NCI-H2107 (cell line): ENCODE measurements around the gene SLC38A9.

ENCODE experiments used
- DNase-seq: peaks from one replicate; lab custom pipeline; 2025; lab: John Stamatoyannopoulos, UW

Gene SLC38A9

DNA sequence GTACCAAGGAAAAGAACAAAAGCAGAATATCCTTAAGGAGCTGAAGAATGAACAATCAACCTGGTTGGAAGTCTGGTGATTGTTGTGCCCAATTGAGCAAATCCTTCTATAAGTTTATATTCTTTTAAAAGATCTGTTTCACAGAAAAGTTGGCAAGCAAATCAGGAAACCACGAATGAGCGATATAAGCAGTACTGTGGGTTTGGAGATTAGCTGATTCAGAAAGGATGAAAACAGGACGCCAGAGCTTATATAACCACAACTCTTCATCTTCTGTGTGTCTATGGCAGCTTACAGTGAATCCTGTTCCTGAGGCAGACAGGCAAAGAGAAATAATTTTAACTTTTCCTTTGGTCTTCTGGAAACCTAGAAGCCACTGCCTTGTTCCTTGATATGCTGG is 61.7 kb downstream of the SLC38A9 start:
- DNase-seq: no peak

DNA sequence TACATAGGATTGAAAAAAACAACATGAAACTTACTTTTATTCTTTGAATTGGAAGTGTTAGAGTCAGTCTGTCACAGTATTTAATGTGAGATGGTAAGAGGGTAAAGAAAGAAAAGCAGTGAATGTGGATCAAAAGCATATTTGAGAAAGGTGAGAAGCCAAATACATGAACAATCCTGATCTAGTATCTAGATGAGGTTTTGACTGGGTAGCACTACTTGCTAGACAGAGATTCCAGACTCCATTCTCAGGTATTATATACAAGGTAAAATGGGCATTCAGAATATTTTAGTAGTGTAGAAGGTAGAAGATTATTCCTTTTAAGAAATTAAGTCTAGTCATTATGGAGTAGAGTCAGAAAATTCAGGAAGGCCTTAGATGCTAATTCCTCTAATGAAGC is 62.2 kb downstream of the SLC38A9 start:
- DNase-seq: no peak

DNA sequence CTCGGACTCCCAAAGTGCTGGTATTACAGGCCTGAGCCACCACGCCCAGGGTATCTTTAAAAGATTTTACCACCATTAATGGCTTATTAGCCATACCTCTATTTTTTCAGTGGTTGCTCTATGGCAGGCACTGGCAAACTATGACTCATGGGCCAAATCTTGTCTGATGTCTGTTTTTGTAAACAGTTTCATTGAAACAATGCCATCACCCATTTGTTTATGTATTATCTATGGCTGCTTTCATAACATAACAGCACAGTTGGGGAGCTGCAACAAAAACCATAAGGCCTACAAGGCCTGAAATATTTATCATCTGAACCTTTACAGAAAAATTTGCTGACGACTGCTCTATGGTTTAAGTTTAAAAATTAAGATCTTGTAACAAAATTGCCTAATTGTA is 66.8 kb downstream of the SLC38A9 start:
- no peak for DNase-seq

DNA sequence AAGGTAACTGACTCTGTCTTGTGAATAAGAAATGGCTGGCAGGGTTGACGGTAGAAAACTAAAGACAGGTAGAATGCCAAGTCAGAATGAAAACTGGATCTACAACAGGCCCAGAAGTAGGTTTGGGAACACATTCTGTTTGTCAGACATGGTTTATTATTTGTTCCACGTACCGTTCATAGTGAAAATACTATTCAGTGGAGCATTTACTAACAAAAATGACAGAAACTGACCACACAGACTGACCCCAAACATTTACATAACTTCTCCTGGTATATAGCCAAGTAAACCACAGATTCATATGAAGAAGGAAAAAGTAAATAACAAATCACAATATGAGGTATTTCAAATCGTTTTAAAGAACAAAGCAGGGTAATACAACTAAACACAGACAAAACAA is 73.7 kb downstream of the SLC38A9 start:
- no peak for DNase-seq

DNA sequence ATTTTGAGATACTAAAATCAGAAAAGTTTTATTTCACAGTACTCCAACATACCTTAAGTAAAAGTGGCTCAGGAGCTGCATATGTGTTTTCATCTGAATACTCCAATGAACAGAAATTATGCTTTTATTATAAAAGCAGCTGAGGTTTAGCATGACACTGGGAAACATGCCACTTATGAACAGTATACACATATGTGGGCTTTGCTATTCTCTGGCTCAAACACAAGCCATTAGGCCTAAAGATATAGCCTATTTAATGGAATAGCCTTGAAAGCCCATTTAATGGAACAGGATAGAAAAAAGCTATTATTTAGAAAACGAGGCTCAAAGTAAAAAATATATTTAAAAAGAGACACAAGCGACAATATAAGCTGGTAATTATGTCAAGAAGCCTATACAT is 74.1 kb downstream of the SLC38A9 start:
- DNase-seq: no peak

DNA sequence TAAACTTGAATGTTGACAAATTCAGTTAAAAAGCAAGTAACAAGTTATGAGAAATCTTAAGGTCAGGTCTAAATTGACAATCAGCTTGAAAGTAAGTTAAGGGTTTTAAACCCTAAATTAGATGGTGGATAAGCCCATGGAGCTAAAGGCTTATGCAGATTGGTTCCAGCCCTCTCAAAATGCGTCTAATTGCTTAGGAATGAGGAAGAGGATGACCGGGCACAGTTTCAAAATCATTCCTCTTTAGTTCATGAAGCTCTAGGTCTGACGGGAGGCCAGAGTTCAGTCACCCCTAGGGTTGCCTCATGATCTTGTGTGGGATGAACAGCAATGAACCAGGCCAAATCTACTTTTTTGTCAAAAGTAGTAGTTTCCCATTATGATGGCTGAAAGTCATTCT is 75.4 kb downstream of the SLC38A9 start:
- no peak for DNase-seq

DNA sequence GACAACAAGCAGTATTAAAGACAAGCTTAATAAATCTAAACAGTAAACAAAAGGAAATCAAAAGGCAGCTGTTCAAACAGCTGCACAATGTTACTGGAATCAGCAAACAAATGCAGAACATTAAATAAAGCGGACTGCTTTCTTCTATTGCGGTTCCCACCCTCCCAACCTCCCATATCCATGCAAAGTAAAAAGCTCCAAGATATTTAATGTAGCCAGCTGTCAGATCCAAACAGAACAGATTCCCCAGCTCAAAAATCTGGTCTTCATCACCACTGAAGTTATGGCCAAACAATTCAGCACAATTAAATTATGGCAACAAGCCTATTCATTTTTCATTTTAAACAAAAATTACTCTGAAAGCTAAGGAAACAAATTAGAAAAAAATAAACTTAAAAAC is 75.9 kb downstream of the SLC38A9 start:
- no peak for DNase-seq

DNA sequence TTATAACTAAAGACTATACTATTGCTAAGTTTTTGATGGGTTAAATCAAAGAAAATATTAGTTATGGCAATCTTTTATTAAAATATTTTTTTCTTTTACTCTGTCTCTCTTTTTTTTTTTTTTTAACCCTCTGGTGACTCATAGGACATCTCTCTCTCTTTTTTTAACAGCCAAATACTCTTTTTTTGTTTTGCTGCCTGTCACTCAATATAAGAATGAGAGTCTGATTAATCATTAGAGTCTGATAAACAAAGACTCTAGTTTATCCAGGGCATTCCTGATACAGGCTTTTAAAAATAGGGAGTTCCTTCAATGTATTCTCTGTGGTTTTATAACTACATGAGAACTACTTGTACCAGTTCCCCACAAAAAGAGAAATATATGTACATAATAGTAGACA is 77.3 kb downstream of the SLC38A9 start:
- no peak for DNase-seq

DNA sequence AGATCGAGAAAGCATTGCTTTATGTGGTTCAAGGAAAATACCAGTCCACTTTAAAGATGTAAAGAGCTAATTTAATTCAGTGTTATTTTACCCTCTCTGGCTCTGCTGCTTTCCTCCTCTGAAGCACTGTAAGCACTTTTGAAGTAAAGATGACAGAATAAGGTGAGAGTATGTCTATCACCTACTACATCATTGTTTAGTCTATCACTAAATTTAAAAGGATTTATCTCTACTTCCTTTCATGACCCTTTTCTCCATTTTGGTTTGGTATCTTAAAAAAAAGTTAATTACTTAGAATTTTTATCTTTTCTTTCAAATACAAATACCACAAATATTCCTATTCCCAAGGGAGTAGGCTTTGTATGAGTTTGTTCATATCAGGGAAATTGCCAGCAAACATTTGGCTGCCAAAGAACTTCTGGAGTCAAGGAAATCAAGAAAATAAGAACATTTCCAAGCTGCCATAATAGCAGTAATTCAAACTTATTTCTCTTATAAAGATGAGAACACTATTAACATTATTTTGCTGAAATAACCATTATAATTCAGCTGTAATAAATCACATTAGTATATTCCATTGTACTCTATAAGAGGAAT is 77.8 kb downstream of the SLC38A9 start:
- DNase-seq: no peak

DNA sequence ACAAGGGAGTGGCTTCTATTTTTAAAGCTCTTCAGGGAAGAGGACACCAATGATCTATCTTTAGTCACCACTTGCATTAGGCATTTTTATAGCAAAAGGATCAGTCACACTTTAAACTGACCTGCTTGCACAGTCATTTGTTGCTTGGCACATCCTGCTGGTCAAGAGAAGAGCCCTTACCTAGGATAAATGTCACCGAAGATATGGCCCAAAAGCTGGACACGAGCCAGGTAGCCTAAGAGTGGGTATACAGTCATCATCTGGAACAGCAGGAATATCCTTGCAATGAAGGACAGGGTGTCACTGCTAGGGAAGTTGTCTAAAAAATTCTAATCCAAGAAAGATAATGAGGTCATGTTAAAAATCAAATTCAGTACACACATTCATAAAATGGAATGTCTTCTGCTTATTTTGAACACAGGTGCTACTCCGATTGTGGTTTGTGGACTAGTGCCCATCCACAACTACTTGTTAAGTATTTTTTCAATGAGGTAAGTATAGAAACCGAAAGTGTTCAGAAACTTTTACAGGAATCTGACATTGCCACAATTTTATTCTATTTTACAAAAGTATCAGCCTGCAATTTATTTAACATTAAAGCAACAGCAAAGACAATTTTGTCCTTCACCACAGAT is 78.4 kb downstream of the SLC38A9 start:
- DNase-seq: no peak

DNA sequence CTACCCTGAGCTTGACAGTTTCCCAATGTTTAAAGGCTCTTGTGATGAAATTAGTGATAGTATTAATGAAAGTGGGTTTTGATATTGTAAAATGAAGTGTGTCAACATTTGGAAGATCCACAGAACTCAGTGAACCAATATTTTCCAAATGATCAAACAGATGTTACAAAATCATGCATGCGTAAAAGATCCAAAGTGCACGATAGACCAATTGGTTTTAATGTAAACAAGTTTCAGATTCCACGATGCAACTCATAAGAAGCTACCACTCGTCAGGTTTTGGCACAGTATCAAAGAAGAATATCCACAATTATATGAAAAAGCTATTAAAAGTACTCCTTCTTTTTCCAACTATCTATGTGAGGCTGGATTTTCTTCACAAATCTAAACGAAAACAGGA is 82.3 kb downstream of the SLC38A9 start:
- no peak for DNase-seq

DNA sequence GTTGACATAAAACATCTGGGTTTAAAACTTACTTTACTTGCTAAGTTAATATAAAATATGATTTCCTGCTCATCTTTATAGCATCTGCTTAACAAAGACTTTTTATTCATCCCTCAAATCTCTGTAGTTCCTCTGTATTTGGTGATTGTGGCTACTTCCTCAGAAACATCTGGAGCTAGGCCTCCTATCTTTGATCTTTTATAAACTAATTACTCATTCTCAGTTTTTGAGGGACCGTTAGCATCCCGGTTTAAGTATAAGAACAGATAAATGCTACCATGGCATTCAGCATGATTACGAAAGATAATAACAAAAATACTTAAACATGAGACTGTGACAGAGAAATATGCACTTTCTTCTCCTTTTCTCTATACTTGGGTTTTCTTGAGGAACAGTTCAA is 85.3 kb downstream of the SLC38A9 start:
- DNase-seq: no peak

DNA sequence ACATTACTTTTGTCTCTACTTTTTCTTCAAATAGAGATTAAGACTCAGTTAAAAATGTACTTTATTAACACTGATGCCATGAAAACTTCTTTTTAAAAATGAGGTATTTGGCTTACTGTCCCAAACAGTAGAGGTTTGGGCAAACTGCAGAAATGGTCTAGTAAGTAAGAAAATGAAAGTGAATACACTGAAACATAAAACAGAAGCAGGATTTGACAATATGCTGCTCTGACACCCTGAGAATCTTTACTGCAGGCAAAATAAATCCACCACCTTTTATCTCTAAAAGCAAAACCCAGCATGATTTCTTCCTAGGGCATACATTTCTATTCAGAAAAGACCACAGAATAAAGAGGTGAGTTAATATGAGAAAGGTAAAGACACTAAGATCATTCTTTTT is 86.2 kb downstream of the SLC38A9 start:
- DNase-seq: no peak

DNA sequence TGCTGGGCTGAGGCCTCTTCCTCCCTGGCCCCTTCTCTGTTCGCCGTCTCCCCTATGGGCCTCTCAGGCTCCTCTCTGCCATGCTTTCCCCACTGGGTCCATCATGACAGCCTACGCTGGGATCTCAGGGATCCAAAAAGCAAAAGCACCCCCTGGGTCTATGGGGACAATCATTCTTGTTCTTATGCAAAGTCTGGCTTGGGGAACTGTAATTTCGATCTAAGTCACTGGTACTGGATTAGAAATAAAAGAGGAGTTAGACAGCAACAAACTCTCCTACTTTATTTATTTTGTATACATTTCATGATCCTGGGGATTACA is 86.6 kb downstream of the SLC38A9 start:
- no peak for DNase-seq

DNA sequence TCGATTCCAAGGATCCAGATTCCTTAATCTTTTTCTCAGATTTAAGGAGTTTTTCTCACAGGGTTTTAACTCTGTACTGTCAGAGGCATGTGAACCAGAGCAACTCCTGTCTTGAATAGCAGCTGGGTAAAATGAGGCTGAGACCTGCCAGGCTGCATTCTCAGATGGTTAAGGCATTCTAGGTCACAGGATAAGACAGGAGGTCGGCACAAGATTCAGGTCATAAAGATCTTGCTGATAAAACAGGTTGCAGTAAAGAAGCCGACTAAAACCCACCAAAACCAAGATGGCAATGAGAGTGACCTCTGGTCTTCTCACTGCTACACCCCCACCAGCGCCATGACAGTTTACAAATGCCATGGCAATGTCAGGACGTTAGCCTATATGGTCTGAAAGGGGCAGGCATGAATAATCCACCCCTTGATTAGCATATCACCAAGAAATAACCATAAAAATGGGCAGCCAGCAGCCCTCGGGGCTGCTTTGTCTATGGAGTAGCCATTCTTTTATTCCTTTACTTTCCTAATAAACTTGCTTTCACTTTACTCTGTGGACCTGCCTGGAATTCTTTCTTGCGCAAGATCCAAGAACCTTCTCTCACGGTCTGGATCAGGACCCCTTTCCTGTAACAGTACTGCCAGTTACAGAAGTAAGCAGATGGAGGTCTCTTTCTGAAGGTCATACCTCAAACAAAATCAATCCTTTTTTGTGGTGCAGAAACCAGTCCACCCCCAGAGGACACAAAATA is 87.1 kb downstream of the SLC38A9 start:
- no peak for DNase-seq

DNA sequence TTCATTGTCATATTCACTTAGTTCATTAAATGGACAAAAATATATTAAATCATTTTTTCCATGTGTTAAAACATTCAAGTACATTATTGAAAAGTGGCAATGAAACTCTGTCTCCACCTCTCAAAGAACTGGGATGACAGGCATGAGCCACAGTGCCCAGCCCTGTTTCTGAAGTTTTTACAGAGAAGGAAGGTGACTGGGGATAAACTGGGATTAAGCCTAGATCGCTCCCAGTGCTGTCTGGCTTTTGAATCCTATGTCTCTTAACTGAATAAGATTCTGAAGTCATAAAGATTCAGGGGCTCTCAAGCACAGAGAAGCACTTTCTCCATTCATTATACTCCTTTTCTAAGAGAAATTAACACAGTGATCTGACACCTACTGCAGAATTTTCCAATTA is 88.3 kb downstream of the SLC38A9 start:
- DNase-seq: no peak

DNA sequence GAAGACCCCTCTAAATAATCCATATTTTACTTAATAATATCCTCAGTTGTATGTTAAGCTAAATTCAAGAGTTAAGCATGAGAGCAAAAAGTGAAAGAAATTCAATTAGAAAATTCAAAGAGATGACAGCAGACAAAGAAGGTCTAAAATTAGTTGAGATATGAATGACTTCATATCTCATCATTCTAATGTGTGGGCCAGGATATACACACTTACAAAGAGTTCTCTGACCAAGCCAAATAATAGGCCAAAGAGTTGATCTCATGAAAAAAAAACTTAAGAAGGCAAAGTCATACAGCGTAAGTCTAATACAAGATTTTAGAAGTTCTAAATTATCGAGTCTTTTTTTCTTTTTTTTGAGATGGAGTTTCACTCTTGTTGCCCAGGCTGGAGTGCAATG is 89.7 kb downstream of the SLC38A9 start:
- DNase-seq: no peak

DNA sequence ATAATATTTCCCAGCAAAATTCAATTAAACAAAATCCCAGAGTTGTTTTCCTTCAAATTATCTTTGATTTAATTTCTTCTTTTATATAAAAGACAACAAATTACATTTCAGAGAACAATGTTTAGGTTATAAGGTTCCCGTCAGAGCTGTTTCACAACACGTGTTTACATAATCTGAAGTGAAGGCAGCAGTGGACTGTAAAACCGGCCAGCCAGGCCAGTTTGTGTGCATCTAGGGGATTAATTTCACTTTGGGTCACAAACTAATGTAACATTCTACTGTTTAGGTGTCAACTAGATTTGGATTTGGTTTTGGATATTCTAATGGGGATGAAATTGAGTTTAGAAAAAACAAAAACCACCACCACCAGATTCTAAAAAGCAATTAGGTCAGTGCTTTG is 90.9 kb downstream of the SLC38A9 start:
- DNase-seq: no peak

DNA sequence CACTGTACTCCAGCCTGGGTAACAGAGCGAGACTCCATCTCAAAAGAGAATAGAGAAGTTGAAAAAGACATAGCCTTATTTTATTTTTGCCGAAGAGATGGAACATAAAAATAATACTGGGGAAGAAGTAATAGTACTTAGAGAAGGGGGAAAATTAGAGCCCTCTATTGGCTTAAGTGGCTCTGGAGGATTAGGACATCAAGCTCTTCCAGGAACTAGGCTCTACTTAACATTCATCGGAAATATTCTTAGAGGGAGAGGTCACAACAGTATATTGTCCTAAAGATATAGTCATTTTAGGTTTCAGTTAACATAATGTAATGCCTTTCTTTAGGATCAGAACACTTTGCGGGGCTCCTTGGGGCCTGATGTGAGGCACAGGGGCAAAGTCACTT is 91.4 kb downstream of the SLC38A9 start:
- DNase-seq: no peak

DNA sequence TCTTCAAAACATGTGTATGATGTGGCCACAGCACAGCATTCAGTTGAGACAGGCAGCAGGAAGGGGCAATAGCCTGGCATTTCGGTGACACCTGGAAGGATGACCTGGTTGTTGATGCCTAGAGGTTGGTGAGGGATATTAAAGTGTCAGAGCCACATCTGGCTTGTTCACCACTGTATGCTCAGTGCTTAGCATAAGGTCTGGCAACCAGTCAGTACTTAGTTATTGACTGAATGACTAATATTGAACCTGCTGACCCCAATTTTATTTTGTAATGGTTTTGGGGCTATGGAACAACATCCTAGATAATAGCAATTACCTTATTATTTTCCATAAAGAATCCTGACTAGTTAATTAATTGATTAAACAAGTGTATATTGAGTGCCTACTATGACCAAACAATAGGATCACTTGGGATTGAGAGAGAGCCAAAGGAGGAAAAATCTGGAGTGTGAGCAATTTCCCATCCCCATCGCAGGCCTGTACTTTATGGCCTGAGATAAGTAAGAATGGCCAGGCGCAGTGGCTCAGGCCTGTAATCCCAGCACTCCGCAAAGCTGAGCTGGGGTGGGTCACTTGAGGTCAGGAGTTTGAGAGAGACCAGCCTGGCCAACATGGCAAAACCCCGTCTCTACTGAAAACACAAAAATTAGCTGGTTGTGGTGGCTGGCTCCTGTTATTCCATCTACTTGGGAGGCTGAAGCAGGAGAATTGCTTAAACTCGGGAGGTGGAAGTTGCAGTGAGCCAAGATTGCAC is 91.9 kb downstream of the SLC38A9 start:
- no peak for DNase-seq

DNA sequence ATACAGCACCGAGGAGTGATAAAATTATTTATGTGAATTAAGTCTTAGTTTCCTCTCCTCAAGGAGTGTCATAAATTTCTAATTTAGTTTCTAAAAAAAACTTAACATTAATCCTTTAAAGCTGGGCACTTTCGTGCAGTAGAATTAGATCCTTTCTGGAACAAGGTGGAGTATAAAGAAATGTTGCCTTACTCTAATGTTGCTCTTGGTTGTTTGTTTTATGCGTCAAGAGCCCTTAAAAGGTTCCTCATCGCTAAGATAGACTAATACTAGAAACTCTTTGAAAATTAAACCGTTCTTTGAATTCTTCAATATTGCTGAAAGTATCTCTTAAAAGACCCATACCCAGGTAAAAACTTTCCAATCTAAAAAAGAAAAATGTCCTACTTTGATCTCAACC is 93.8 kb downstream of the SLC38A9 start:
- DNase-seq: no peak

DNA sequence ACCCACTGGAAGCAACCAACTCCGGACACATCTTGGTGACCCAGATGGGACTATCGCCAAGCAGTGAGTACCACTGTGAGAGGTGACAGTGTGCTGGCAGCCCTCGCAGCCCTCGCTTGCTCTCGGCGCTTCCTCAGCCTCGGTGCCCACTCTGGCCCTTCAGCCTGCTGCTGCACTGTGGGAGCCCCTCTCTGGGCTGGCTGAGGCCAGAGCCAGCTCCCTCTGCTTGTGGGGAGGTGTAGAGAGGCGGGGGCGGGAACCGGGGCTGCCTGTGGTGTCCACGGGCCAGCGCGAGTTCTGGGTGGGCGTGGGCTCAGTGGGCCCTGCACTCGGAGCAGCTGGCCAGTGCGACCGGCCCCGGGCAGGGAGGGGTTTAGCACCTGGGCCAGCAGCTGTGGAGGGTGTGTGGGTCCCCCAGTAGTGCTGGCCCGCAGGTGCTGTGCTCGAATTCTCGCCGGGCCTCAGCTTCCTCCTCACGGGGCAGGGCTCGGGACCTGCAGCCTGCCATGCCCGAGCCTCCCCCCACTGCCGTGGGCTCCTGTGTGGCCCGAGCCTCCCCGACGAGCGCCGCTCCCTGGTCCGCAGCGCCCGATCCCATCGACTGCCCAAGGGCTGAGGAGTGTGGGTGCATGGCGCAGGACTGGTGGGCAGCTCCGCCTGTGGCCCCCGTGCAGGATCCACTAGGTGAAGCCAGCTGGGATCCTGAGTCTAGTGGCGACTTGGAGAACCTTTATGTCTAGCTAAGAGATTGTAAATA is 98.8 kb downstream of the SLC38A9 start:
- DNase-seq: no peak
